HG03378 (cell line): Measurements from ENCODE around the gene SIDT2.

ENCODE experiments used
- ATAC-seq: cut with Tn5 transposase; IDR thresholded peaks from one replicate; pipeline ENCODE4 v1.9.1; 2021; ENCODE audit warnings: mild to moderate bottlenecking, moderate library complexity; ENCODE audit not compliant: unreplicated experiment

The SIDT2 gene

GRCh38 chr11:117187799-117188481 lies 9.4 kb downstream of the SIDT2 start:
- no peak for ATAC-seq

DNA sequence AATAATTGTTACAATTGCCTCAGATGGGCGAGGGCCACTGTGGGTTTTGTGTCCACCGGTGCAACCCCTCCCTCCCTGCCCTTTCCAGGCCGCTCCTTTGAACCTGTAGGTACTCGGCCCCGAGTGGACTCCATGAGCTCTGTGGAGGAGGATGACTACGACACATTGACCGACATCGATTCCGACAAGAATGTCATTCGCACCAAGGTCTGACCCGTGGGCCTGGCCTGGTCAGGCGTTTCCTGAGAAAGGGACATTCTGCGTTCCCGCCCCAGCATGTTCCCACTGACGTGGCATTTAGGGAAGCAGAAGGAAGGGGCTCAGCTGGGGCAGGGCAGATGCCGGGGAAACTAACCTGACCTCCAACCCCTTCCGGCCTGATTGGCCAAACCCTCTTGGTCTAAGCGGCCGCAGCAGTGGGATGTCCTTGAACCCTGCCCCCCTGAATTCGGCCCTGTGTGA lies 10.1 kb downstream of the SIDT2 start:
- ATAC-seq, result no peak

GRCh38 chr11:117189191-117189940 lies 10.8 kb downstream of the SIDT2 start:
- no peak for ATAC-seq

DNA sequence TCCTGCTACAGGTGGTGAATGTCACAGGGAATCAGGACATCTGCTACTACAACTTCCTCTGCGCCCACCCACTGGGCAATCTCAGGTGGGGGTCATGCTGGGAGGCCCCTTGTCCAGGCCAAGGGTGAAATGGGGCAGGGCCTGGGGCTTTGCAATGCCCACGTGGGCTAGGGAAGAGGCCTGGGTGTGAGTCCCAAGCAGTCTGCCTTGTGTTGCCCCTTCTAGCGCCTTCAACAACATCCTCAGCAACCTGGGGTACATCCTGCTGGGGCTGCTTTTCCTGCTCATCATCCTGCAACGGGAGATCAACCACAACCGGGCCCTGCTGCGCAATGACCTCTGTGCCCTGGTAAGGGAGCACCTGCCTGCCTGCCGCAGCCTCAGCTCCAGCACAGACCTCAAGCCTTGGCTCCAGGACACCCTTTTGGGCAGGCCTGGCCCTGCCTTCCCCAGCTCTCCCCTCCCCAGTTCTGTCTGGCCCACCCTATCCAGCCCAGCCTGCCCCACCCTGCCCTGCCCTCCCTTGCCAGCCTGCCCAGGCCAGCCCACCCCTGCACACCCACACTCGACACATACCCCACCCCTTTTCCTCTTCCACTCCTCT lies 11.5 kb downstream of the SIDT2 start:
- no peak for ATAC-seq

- ATAC-seq, result no peak
Observed at GRCh38 chr11:117191680-117192400, 13.3 kb downstream of the SIDT2 start.

DNA sequence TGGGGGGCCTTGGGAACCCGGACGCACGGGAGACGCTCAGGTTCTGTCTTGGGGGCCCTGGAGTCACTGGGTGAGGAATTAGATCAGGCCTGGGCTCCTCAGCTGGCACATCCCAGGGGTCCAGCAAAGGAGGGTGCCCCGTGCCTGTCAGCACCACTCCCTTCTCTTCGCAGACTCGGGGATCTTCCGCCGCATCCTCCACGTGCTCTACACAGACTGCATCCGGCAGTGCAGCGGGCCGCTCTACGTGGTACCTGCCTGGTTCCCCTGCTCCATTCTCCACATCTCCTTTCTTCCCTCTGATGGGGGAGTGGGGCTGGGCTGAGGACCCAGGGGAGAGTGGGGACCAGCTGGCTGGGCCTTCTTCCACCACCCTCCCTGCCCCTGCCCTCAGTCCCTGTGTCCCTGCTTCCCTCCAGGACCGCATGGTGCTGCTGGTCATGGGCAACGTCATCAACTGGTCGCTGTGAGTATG lies 13.9 kb downstream of the SIDT2 start:
- no peak for ATAC-seq

GRCh38 chr11:117193130-117194020 lies 14.8 kb downstream of the SIDT2 start:
- no peak for ATAC-seq

DNA sequence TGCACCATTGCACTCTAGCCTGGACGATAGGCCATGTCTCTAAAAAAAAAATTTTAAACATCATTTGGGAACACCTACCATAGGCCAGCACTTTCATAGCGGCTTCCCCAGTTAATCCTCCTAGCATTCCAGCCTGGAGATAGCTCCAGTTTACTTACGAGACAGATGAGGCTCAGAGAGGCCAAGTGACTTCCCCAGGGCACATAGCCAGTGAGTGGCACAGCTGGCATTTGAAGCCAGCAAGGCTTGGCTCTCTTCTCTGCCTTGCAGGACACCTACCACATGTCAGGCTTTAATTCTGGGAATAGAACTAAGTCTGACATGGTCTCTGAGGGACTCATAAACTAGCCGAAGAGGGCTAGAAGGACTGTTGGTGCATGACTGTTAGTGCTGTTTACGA lies 15.7 kb downstream of the SIDT2 start:
- ATAC-seq, result no peak

DNA sequence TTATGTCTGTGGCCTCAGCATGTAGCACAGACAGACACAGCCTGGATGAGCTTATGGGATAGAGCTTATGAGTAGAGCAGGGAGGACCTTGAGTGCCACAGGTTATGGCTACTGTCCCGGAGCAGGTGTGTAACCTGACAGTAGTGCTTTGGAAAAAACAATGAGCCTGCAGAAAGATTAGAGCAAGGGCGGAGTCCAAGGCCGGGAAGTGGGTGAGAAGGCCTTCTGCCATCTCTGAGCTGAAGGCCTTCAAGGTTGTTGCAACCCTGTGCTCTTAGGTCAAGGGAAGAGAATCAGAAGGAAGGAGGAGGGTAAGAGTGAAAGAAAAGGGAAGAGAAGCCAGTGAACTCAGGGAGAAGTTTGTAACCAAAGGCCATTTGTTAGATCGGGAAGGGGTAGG lies 16.7 kb downstream of the SIDT2 start:
- ATAC-seq, result no peak

GRCh38 chr11:117195761-117196160 lies 17.2 kb downstream of the SIDT2 start:
- ATAC-seq, result no peak

DNA sequence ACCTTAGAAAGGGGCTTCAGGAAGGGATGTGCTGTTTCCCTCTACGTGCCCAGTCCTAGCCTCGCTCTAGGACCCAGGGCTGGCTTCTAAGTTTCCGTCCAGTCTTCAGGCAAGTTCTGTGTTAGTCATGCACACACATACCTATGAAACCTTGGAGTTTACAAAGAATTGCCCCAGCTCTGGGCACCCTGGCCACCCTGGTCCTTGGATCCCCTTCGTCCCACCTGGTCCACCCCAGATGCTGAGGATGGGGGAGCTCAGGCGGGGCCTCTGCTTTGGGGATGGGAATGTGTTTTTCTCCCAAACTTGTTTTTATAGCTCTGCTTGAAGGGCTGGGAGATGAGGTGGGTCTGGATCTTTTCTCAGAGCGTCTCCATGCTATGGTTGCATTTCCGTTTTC lies 18.5 kb downstream of the SIDT2 start:
- no peak for ATAC-seq

DNA sequence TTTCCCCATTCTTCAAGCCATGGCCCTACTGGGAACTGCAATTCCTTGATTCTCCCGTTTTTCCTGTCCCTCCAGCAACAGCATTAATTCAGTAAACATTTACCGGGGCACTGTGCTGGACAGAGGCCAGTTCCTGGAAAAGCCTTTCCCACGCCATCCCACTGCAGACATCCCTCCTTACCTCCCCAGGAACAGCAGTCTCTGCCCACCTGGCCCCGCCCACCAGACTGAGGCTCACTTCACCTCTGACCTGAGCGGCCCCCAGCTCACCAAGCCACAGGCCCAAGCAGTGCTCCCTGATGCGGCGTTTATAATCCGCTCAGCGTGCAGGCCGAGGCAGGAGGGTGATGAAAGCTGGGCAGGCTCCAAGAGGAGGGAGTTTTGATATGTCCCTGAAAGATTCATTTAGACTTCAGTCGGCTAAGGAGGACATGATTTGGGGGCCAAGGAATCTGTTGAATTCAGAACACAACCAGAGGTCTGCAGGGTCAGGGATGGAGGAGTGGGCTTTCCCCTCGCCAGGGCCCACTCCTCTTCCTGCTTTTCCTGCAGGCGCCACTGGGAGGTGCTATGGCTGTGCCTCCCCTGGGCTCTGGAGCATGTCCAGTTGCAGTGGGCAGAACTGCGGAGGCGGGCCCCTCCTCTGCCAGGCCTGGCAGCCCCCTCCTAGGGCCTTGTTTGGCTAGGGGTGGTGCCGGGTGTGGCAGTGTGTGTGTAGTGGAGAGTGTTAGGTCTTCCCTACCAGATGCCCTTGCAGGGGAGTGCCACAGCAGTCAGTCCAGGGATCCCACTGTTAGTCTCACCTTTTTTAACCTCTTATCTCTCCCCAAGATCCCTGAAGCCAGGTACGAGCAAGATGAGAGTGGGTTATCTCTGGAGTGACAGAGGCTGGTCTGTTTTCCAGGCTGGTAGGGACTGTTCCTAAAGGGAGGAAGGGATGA lies 19.2 kb downstream of the SIDT2 start:
- ATAC-seq, result no peak

- ATAC-seq, result no peak
Observed at GRCh38 chr11:117198613-117199012, 20.1 kb downstream of the SIDT2 start.

GRCh38 chr11:117199053-117199915 lies 20.7 kb downstream of the SIDT2 start, which contains the start of gene TAGLN:
TAGLN (plus strand) TSS chr11:117199370; CDS start chr11:117203014, 3,644 bp downstream.
- no peak for ATAC-seq

DNA sequence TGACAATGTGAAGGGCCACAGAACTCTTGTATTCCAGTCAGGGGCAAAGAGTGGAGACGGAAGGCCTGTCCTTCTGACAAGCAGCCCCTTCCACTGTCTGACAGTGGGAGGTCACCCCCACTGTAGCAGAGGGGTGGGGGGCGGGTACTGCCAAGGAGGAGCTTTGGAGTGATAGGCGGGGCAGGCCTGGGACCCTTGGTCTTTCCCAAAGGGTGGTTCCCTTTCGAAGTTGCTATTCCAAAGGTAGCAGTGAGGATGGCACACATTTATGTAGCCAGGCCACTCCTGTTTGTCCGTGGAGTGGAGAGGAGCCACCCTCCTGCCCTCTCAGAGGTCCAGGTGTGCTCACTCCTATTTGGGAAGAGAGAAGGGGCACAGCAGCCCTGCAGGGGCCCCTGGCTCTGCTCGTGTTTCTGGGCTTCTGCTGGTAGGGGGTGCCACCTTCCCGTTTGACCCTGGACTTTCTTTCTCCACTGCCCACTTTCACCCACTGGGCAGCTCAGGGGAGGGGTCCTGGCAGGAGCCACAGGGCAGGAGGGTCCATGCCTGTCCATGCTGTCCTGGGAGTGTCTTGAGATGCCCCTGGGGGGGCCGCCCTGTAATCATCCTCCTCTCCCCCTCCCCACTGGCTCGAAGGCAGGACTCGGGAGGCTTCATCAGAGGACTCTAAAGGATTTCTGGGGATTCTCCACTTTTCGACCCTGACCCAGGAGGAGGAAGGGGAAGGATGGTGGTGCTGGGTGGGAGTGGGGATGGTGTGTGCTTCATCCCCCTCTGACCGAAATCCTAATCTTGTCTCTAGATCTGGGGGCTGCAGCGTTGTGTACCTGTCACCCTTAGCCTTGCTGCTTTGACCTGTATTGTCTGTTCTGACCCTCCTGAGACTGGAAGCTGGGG lies 21.6 kb downstream of the SIDT2 start:
- no peak for ATAC-seq

GRCh38 chr11:117200813-117201657 lies 22.5 kb downstream of the SIDT2 start:
- no peak for ATAC-seq
